Measurements from ENCODE around the gene MGAT4B.

MGAT4B gene

DNA sequence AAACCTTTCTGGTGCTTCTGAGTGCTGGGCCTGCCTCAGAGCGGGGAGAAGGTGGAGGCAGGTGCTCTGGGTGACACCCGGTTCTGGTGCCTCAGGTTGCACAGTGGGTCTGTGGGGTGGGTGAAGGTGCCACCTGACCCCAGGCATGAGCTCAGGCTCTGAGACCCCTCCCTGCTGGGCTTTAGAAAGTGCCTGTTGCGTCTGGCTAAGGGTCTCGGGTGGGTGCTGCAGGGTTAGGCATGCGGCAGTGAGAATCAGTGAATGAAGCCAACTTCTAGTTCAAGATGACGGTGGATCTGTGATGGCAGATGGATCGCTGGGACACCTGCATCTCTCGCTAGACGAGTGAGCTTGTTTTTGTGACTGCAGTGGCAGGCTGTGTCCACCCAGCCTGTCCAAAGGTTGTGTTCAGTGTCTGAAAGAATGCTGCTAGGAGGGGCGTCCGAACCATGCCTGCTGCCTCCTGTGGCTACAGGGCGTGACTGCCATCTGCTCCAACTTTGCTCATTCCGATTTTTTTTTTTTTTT, 19.1 kb upstream of the MGAT4B start:
- no peak for DNase-seq (ENCODE audit: low spot score)

DNA sequence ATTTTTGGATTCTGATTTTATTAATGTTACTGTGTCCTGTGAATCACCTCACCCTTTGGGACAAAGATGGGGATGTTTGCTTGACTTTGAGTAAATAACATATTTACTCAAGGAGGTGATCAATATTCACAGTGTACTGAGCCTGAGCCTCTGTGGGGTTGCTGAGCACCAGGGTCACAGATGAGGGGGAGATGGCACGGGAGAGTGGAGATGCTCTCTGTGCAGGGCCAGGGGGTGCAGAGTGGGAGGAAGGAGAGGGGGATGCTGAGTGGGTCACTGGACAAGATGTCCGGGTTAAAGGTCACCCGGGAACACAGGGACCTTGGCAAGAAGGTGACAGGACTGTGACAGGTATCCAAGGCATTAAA, 18.1 kb upstream of the MGAT4B start:
- no peak for DNase-seq (ENCODE audit: low spot score)

DNA sequence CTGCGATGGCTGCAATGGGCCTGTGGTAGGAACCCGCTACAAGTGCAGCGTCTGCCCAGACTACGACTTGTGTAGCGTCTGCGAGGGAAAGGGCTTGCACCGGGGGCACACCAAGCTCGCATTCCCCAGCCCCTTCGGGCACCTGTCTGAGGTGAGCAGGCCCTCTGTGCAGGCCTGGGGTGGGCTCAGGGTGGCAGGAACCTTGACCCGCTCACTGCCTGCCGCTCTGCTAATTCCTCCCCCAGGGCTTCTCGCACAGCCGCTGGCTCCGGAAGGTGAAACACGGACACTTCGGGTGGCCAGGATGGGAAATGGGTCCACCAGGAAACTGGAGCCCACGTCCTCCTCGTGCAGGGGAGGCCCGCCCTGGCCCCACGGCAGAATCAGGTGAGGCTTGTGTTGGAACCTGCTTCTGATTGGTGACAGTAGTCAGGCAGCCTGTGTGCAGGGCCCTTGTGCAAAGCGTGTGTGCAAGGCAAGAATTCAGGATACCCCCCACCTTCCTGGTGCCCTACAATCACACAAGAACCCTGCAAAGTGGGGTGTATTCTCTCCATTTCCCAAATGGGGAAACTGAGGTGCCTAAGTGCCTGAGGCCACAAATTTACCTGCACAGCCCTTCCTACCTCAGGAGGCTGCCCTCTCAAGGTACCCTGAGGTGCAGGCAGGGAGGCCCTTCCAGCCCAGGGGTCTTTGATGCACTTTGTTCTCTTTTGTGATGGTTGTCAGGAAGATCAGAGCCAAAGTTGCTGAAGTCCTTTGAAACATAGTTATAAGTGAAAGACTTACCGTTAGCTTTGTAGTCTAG, 17.5 kb upstream of the MGAT4B start:
- DNase-seq (ENCODE audit: low spot score) = peak; percentile 11

DNA sequence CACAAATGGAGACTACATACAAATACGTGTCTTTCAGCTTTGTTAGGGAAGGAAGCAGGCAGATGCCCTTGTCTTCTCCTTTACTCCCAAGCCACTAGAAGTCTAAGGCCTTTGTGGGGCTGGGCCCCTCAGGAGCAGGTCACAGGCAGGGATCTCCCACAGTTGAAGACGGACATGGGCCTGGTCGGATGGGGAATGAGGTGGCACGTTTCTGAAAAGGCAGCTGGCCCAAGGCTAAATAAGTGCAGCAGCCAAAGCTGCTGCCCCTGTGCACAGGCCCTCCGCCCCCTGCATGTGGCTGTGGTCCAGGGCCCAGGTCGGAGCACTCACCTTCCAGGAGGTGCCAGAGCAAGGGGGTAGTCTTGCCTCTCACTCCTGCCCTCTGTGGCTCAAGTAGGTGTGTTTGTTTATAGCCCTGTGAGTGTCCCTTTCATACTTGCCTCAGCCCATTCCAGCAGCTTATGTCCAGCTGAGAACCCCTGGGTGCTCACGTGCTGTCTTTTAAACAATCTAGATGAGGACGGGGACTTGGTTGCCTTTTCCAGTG, 15.9 kb upstream of the MGAT4B start:
- DNase-seq (ENCODE audit: low spot score) = peak; percentile 8

DNA sequence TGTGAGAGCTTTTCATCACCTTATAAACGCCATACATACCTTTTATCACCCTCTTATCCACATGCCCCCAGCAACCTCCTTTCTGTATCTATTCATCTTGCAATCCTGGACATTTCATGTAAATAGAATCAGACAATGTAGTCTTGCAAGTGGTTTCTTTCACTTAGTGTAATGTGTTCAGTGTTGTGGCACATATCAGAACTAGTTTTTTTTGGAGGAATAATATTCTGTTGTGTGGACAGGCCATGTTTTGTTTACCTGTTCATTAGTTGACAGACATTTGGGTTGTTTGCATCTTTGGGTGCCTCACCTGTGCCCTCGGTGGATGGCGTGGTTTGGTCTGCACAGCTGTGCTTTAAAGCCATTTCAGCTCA, 15.4 kb upstream of the MGAT4B start:
- DNase-seq (ENCODE audit: low spot score) = no peak

DNA sequence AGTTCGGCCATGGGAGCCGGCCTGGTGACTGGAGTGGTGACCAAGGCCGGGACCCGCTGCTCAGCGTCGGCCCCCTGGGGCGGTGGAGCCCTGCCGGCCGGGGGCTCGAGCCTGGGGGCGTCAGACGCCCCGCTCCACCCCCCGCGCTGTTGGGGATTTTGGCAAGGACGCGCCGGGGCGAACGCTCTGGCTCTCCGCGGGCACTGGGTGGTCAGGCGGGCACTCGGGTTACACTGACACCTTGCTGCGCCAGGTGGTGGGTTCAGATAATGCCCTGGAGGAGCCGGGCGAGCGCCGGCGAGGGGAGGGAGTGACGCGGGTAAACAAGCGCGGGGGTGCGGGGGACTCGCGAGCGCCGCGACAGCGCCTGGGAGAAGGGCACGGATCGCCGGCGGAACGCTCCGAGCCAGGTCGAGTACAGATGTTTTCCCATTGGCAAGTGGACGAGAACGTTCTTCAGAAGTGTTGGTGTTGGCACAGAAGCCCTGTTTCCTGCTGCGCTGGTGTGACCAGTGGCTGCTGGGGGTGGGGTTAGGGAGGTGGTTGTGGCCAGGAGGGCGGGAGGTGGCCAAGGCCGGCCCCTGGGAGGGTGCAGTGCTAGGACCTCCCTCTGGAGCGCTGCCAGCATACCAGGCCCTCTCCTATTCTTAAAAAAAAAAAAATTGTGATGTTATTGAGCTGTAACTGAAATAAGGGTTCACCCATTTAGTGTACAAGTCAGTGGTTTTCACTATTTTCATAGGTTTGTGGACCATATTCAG, 14.8 kb upstream of the MGAT4B start:
- peak; percentile 84 for DNase-seq (ENCODE audit: low spot score)

DNA sequence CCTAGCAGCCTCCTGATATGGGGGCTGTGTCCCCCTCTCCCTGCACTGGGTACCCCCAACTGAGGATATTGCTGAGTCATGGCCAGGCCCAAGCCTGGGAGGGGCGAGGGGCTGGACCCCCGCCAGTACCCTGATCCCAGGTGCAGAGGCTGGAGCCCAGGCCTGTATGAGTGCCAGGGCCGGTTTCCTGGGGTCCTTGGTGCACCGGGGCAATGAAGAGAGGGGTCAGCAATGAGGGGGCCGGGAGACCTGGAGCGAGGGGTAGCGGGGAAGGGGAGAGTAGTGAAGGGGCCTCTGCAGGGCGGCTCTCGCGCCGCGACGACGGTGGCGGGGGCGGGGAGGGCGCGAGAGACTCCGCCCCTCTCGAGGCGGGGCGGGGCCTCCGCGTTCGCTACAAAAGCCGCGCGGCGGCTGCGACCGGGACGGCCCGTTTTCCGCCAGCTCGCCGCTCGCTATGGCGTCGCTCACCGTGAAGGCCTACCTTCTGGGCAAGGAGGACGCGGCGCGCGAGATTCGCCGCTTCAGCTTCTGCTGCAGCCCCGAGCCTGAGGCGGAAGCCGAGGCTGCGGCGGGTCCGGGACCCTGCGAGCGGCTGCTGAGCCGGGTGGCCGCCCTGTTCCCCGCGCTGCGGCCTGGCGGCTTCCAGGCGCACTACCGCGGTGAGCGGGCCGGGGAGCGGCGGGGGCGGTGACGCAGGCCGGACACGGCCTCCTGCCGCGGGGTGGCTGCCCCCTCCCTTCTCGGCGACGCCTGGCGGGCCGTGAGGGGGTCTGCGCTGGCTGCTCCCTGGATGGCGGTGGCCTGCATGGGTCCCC, 14.0 kb upstream of the MGAT4B start, which contains the start of gene SQSTM1:
Gene SQSTM1 (plus strand): TSS at position 423 of the 815 bp plus-strand sequence. CDS start 32 bp downstream, at position 455.
- peak; percentile 95 for DNase-seq (ENCODE audit: low spot score)

DNA sequence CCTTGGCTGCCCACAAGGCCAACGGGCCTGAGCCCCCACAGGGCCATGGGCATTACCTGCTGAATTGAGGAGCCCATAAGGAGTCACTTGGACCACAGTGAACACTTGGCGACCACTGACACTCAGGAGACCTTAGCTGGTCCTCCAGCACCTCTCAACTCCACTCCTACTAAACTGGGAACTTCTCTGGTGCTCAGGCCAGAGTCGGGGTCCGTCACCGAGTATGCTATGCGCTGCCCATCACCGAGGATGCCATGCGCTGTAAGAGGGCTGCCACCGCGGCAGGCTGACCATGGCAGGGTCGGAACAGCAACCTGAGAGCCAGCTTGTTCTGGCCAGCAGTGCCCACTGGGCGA, 13.4 kb upstream of the MGAT4B start:
- DNase-seq (ENCODE audit: low spot score) = no peak

DNA sequence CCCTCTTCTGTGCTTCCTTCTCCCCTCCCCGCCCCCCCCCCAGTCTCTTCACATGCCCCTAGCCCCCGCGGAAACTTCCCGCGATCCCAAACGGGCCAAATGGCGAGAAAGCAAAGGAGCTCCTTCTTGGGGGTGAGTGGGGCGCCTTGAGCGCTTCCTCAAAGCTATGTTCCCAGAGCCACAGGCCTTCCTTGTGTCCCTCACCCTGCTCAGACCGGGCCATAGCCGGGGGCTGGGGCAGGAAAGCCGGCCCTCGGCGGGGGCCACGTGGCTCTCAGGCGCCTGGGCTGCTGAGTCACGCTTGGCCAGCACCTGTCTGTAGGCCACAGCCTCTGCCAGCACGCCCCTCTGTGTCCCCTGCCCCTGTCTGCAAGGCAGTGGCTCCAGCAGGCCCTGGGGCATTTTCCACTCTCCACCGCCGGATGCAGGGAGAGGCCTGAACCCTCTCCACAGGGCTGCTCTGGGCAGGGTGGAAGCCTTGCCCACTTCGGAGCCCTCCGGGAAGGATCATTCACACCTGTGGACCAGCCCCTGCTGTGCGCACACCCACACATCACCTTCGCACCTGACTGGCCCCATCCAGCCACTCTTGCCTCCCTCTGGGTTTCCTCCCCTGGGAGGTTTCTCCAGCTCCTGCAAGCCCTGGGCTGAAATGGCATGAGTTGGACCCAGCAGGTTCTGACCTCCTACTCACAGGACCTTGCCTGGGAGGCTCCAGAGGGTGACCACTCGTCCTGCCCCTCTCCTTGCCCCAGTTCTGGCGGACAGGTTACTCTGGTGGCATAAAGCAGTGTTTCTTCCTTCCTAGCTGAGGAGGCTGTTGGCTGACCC, 12.8 kb upstream of the MGAT4B start:
- peak; percentile 35 for DNase-seq (ENCODE audit: low spot score)

DNA sequence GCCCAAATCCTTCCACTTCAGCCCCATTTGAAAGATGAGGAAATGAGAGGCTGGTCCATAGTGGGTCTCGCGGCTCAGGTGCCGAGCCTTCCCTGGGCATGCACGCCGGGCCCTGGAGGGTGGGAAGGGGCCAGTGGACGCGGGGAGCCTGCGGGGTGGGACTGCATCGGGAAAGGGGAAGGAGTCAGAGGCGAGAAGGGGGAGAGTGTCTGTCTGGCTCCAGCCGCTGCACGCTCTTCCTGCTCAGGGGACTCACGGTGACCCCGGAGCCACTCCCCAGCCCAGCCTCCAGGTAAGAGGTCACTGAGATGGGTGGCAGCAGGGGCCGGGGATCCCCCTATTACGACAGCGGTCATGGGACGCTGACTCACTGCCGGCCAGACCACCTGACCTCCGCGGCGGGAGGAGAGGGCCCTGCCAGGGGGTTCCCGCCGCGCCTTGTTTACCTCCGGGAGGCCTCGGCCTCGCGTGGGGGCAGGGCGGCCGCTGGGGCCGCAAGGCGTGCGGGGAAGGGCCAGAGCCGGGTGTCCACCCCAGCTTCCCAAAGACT, 12.2 kb upstream of the MGAT4B start:
- DNase-seq (ENCODE audit: low spot score) = no peak

DNA sequence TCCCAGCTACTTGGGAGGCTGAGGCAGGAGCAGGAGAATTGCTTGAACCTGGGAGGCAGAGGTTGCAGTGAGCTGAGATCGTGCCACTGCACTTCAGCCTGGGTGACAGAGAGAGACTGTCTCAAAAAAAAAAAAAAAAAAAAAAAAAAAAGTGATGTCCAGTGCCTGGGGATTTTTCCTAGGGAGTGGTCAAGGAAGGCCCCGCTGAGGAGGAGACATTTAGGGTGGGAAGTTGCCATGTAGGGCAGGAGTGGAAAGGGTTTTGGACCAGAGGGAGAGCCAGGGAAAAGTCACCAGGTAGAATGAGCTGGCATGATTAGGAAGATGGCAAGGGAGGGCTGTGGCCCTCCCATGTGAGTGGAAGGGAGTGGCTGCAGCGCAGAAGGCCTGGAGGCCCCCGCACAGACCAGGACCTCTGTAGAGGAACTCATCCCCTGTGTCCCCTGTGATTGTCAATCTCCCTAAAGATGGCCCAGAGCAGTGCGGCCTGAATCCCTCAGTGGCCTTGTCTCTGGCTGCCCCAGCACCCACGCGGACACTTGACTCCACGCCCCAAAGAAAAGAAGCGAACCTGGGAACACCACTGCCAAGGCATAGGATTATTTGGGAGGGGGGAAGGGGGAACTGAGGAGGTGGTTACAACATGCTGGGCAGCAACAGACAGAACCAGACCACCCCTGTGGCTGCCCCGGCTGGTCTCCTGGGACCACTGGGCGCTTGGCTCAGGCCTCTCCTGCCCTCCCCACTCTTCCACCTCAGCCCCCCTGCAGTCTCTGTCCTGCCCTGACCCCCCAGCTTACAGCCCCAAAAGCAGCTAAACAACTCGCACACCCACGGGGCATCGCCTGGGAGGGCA, 11.5 kb upstream of the MGAT4B start:
- no peak for DNase-seq (ENCODE audit: low spot score)

DNA sequence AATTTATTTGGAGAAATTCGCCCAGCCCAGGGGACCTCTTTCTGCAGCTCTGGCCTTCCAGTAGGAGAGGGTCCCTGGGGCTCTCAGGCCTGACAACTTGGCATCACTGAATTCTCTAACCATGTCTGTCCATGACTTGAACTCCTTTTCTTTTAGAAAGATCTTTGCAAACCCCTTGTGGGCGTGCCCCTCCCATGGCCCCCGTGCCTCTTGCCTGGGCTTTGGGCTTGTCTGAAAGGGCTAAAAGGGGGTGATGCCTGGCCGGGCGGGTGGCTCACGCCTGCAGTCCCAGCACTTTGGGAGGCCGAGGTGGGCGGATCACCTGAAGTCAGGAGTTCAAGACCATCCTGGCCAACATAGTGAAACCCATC, 10.8 kb upstream of the MGAT4B start:
- DNase-seq (ENCODE audit: low spot score) = no peak

DNA sequence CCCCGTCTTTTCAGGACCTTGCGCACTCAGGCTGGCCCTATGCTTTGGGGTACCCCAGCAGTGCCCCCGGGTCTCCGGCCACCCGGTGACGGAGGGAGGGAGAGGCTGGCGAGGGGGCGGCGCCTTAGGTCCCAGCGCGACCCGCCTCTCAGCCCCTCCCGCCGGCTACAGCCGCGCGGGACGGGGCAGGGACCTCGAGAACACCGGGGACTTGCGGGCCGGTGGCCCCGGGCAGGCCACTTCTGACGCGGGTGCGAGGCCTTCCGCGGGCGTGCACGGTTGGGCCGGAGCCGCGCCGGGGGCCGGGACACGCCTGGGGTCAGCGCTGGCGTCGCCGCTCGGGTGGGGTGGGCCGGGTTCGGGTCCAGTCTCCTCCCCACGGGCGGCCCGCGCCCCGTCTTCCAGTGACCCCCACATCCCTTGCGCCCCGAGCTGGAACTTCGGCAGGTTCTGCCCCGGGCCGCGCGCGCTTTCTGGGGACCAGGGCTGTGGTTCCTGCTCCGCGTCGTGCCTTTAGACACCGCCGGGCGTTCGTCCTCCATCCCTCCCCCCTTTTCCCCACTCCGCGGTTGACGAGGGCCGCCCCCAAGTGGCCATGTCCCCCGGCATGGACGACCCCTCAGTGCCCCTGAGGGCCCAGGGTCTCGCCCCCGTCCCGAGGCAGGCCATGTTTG, 10.3 kb upstream of the MGAT4B start:
- DNase-seq (ENCODE audit: low spot score) = no peak

DNA sequence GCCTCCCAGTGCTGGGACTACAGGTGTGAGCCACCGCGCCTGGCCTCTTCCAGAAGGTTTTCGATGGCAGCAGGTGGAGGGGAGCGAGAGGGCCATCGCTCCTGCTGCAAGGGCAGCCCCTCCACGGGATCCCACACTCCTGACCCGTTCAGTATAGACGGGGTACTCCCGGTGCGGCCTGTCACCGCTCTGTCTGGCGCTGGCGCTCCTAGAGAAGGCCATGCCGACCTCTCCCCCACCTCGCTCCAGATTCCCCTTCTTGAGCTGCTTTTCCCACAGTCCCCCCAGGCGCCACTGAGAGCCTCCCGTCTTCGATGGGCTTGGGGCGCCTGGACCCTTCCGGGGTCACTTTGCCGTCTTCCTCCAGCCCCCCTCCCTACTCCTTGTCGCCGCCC, 9.7 kb upstream of the MGAT4B start:
- no peak for DNase-seq (ENCODE audit: low spot score)

DNA sequence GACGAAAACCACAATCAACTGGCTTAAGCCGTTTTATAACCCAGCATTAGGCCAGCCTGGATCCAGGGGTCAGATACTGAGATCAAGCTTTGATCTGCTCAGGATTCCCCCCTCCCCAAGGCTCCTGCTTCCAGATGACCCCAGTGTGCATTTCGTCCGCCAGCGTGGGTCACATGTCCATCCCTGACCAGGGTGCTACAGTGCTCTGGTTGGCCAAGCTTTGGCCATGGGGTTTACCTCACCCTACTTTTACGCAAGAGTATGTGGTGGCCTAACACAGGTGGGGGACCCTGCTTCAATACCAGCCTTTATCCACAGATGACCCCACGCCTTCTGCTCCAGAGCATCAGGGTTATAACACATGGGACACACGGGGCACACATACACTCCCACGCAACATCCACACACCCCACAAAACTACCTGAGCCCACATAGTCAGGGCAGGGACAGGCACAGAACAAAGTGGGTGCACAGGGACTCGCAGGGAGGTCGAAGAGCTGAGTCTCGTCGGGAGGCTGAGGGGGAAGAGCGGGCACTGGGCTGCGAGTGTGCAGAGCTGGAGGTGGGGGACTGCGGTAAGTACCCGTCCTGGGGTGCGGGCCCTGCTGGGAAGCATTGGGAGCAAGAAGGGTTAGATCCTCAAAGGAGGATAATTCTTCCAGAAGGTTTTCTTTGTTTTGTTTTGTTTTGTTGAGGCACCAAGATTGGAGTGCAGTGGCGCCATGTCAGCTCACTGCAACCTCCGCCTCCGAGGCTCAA, 9.0 kb upstream of the MGAT4B start:
- no peak for DNase-seq (ENCODE audit: low spot score)

DNA sequence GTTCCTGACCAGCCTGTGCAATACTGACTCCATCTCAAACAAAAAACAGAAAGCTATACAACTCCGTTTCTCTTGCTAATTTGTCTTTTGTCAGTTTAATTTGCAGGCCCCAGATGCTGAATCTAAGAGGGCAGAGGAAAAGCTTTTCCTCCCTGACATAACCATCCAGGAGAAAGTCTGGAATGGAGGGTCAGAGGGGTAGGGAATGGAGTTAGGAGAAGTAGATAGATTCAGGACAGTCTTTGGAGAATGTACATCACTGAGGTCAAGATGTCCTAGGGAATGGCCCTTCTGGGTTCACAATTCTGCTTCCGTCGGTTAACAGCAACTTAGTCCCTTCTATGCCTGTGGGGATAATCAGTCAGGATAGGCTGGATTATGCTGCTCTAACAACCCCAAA, 7.4 kb upstream of the MGAT4B start:
- no peak for DNase-seq (ENCODE audit: low spot score)

DNA sequence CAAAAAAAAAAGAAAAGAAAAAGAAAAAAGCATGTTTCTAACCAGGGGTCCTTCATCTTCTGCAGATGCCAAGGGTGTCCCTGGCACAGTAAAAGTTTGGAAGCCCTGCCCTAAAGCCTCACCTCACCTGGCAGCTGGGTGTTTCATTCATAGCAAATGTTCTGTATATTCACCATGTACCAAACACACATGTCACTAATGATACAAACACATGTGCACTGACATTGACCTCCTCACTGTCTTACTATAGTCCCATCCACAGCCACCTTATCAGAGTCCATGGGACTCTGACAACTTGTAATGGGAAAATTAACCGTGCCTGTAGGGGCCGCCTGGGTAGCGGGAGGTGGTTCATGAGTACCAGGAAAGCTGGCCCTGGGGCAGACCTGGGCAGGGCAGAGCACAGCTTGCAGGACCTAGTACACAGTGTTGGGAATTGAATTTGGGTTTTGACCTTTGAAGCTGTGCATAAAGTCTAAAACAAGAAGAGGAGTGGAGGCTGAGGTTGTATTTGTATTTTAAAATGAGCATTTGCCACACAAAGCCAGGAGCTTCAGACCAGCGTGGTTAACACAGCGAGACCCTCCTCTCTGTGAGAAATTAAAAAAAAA, 6.4 kb upstream of the MGAT4B start:
- no peak for DNase-seq (ENCODE audit: low spot score)

DNA sequence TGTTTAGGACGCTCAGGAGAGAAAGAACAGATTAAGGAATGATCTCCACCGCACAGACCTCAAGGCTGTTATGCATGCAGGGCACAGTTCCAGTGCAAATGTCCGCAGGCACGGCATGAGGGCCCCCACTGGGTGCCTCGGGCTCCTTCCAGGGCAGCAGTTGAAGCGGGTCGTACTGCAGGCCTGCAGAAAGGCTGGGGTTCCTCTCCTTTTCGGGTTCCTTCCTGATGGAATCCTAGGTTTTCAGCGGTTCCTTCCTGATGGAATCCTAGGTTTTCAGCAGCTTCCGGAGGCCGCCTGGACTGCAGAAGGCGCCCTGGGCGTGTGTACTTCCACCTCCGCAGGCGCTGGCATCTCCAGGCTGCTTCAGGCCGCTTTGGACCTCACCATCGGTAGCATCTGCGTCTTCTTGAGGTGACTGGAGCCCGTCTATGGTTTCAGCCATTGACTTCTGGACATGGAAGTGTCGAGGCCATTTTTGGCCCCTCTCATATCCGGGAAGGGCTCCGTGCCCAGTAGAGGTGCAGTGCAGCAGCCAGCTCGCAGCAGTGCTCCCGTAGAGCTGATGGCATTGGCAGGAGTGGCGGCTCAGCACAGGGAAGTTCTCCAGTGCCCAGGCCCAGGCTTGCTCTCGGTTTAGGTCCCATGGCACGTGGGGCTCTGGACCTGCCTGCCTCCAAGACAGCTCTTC, 5.6 kb upstream of the MGAT4B start:
- no peak for DNase-seq (ENCODE audit: low spot score)

Measured in D341Med (cell line).